HG03135 (cell line): ENCODE data around the gene LHX4.

Source experiments
- ATAC-seq: cut with Tn5 transposase; IDR thresholded peaks from one replicate; pipeline ENCODE4 v1.9.1; 2021; ENCODE audit warnings: mild to moderate bottlenecking, moderate library complexity; ENCODE audit not compliant: unreplicated experiment

LHX4 gene

DNA sequence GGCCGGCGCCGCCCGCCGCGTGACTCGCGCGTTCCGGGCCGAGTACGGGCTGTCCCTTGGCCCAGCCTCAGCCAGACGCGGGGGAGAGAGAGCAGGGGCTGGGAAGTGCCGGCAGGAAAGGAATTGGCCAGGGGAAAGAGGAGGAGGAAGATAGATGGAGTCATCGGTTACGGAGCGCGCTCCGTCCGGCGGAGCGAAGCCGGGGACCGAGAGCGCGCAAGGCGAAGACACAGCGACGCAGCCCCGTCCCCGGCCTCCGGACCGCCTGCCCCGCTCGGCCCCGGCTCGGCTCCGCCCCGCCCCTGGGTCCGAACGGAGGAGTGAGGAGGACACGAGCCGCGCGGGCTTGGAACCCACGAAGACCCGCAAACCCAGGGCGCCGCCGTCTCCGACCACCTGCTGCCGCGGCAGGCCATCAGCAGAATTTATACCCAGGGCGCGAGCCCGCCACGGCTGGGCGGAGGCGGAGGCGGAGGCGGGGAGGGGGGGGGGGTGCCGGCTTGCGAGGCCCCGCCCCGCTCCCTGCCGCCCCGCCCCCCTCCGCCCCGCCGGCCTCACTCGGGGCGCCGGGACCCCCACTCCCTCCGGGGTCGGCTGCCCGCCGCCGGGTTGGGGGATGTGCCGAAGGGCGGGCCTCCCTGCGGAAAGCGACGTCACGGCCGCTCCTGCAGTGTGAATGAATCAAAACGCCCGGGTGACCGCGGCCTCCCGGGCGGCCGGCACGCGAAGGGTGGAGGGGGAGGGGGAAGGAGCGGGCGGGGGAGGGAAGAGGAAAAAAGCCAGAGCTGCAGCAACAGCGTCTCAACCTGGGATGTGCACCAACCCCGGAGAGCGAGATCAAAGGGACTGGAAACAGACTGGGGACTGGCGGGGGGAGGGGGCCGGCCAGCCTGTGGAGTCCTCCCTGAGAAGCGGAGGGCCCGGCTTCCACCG is at the start of gene LHX4:
LHX4 (plus strand) TSS at position 782 of the 933 bp plus-strand sequence. CDS start 266 bp downstream, outside the sequence.
- ATAC-seq, result no peak

- ATAC-seq, result no peak
These were observed 49.0 kb upstream of the LHX4 start for GRCh38 chr1:180181048-180181447.

DNA sequence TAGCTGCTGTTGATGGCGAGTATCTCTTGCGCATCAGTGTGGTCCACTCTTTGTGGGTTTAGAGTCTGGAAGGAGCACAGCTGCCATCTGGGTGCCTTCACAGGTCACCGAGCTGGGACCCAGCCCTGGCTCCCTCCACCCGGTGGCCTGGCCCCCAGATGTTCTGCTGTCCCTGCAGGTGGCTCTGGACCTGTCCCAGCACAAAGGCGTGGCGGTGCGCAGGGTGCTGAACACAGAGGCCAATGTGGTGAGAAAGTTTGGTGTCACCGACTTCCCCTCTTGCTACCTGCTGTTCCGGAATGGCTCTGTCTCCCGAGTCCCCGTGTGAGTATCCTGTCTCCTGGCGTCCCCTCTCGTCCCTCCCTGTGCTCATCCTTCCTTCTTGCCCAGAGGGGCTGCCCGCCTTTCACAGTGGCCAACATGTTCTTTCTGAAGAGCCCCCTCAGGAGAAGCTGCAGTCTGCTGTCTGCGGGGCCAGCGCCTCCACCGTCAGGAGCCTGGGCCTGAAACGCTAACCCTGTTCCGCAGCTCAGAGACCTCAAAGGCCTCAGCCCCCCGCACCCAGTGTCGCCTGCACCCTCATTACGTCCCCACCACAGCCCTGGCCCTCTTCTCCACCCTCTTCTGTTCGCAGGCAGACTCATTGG is 47.9 kb upstream of the LHX4 start:
- no peak for ATAC-seq

- ATAC-seq, result no peak
These were observed 47.3 kb upstream of the LHX4 start for GRCh38 chr1:180182643-180183311.

DNA sequence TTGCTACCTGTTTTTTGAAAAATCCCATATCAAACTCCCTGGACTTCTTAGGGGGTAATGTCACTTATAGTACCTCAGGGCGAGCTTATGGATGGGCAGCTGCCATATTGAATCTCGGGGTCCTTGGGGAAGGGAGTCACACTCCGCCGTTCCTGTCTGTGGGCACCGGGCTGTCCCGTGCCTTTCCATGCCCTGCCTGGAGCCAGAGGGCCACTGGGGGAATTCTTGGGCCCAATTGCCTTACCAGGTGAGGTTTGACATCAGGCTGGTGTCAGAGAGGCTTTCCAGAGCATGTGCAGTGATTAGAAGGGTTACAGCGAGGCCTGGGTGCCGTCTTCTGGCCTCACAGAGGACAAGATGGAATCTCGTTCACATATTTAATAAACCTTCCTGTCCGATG is 46.6 kb upstream of the LHX4 start:
- ATAC-seq, result no peak

GRCh38 chr1:180184041-180184440 is 46.0 kb upstream of the LHX4 start:
- ATAC-seq, result no peak

GRCh38 chr1:180185281-180185680 is 44.8 kb upstream of the LHX4 start:
- ATAC-seq, result no peak

DNA sequence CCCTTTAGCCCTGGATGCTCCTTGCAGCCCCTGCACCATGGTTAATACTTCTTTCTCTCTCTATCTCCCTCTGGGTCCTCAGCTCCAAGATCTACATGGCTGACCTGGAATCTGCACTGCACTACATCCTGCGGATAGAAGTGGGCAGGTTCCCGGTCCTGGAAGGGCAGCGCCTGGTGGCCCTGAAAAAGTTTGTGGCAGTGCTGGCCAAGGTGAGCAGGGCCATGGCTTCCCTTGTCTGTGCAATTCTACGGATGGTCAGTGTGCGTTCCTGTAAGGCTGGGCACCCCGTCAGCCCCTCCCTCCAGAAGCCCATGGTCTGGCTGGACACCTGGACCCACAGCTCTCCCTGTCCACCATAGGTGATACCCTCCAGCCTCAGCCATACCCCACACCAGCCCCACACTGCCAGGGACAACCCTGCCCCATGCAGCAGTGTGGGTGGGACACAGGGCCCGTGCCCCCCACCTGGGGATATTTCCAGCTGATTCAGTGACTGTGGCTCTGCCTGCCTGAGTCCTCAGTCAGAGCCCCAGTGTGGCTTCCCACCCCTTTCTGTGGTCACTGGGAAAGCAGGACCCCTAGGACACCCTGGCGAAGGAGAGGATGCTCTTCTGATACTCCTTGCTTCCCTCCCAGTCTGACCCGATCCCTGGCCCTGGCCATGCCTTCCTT is 44.0 kb upstream of the LHX4 start:
- no peak for ATAC-seq

DNA sequence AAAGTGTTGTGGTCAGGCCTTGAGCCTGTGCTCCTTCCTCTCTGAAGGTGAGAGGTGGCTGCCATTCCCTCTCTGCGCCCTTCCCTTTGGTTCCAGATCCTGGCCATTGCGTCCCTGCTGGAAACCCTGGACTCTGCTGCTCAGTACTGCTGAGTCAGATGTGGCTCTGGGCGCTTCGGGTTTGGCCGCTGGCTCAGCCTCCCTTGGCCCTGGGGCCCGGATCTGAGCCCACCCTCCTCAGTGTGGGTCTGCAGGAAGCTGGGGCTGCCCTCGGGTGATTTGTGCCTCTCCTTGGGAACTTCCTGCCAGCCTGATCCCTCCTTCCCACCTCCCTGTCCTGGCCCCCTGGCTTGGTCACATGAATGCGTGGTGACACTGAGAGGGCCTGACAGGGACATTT is 43.2 kb upstream of the LHX4 start:
- ATAC-seq, result no peak

- no peak for ATAC-seq
These were observed 42.4 kb upstream of the LHX4 start for GRCh38 chr1:180187626-180188025.

DNA sequence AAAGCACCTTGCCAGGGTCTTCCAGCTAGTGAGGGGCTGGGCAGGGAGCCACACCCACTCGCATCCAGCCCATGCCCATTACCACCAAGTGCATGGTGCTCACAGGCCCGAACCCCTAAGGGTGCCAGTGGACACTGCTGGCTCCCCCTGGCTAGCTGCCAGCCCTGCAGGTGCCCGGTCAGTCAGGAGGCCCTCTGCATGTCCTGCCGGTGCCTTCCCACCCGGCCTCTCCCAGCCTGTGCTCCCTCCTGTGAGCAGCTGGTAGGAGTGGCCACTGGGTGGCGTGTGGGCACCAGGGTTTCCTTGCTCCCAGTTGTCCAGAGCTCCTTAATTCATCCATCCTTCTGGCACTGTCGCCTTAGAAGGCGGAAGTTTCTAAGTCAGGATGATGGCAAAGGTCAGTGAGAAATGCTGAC is 42.0 kb upstream of the LHX4 start:
- no peak for ATAC-seq

DNA sequence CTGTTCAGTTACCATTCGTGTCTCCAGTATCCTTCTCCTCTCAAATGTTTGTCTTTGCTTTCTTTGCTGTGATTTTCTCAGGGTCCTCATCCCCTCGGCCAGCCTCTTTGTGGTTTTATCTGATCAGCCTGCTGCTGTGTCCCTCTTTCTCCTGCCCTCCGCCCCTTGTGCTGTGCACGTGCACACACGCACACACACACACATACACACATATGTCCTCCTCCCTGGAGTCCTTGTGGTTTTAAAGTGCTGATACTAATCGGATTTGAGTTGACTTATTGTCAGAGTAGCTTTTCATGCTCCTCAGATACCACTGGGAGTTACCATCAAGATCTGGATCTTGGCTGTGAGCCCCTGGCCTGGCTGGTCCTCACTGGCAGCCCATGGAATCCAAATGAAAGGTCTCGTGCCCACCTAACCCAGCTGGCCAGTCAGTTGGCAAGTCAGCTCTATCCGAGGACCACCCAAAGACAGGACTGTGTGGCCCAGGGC is 41.3 kb upstream of the LHX4 start:
- ATAC-seq, result no peak

- ATAC-seq, result no peak
These were observed 40.0 kb upstream of the LHX4 start for GRCh38 chr1:180190091-180190490.

GRCh38 chr1:180192172-180192571 is 37.9 kb upstream of the LHX4 start:
- no peak for ATAC-seq

DNA sequence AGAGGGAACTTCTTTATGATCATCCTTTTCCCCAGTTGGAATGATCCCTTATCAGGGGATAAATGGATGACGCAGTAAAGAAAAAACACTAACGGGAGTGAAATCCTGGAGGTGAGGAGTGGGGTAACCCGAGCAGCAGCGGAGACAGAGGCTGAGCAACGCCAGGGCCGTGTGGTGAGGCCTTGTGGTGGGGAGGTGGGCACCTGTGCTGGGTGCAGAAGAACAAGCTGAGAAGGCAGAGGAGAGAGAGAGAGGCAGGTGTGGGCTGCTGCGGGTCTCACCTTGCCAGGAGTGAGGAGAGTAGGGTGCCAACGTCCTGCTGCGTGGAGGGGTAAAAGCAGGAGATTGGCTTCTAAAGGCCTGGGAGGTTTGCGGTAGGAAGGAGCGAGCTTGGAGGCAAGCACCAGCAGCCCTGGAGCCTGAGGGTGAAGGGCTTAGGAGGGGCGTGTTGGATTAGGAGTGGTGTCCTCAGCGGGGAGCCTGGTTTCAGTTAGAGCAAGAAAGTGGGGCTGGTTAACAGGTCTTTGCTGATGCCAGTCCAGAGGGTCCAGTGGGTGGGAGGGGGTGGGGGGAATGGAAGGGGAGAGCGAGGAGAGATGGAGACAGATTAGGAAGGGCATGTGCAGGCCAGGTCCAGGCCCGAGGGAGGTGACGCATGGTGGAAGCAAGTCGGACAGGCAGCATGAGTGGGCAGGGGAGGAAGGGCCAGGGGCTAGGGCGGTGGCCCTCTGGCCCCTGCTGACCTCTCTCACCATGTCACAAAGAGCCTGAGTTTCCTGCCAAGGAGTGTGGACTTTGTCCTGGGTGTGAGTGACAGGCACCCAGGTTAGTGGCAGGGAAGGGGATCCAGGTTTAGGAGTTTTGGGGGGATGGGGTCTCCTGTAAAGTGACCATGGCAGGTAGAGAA is 36.7 kb upstream of the LHX4 start:
- no peak for ATAC-seq

DNA sequence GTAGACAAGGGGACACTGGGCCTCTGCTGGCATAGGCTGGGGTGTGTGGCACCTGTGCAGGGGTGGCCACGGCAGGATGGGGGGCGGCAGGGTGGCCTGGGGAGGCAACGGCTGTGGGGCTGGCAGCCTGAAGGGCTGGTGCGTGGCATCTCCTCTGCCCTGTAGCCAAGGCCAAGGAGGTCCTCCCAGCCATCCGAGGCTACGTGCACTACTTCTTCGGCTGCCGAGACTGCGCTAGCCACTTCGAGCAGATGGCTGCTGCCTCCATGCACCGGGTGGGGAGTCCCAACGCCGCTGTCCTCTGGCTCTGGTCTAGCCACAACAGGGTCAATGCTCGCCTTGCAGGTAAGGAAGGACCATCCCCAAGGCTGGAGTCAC is 36.0 kb upstream of the LHX4 start:
- ATAC-seq, result no peak

- ATAC-seq, result no peak
These were observed 35.4 kb upstream of the LHX4 start for GRCh38 chr1:180194546-180195207.

GRCh38 chr1:180195401-180195800 is 34.7 kb upstream of the LHX4 start:
- ATAC-seq, result no peak

DNA sequence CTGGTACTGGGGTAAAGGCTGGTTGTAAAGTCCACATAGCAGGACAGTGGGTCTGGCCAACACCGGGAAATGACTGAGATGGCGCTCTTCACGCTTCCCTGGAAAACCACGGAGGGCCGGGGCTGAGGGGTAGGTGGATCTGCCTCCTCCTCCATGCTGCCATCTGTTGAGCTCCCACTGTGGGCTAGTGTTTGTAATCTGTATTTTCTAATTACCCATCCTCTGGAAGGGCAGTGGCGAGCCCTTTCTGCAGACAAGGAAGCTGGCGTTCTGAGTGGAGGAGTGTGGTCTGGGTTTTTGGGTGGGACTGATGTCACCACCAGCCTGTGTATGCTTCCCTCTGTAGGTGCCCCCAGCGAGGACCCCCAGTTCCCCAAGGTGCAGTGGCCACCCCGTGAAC is 34.1 kb upstream of the LHX4 start:
- ATAC-seq, result no peak
